NCI-H1048 (cell line): ENCODE results near the gene ACOXL.

Experiments
- DNase-seq: peaks from one replicate; lab custom pipeline; 2025; lab: John Stamatoyannopoulos, UW

ACOXL gene

GRCh38 chr2:111011218-111011617 lies 278.8 kb downstream of the ACOXL start:
- DNase-seq = no peak

DNA sequence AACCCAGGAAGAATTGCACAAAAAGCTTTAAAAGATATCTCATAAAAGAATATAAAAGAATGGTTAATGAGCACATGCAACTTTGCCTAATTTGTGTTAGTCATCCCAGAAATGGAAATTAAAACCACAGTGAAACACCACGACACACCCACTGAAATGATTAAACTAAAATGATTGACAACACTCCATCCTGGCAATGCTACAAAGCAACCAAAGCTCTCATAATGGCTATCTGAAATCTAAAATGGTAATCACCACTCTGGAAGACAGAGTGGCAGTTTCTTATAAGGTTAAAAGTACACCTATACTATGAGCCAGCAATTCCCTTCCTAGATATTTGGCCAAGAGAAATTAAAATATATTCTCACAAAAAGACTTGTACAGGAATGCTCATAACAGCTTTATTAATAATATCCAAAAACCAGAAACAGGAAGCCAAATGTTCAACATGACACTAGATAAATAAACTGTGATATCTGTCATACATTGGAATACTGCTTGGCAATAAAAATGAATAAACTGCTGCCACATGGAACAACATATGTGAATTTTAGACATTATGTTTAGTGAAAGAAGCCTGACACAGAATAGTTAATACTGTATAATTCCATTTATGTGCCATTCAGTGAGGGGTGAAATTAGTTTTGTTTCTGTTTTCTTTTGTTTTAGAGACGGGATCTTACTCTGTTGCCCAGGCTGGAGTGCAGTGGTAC lies 283.1 kb downstream of the ACOXL start:
- DNase-seq = no peak

GRCh38 chr2:111017034-111017622 lies 284.8 kb downstream of the ACOXL start:
- no peak for DNase-seq

DNA sequence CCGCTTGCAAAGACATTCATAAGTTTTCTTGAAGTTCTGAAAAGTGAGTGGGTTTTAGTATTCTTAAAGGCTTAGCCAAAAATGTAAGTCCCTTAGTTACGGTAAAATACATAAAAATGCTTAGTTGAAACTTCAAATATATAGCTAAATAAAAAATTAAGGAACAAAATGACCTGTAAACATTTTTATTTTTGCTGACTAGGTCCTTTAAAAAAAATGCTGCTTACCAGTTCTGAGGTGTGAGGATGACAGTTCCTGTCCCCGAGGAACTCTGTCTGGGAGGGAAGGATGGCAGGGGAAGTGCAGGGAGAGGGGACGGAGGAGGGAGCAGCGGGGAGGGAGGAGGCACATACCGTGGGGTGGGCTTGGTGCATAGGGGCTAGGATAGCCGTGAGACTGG lies 285.5 kb downstream of the ACOXL start:
- DNase-seq = no peak

DNA sequence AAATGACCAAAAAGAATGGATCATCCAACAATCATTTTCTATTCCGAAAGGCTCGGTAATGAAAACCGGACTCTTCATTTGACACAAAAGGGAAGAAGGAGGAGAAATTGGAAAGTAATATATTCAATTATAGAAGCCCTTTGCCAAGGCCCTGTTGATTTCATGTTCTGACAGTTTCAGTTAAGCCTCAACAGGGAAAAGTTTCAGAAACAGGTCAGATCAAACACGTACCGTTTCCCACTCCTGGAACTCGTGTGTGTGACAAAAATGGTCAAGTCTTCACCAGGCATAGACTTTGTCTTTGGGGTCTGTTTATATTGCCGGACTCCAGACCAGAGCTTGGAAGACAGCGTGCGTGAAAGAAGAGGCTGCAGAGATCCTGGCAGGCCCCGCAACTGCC lies 287.0 kb downstream of the ACOXL start:
- DNase-seq = no peak

DNA sequence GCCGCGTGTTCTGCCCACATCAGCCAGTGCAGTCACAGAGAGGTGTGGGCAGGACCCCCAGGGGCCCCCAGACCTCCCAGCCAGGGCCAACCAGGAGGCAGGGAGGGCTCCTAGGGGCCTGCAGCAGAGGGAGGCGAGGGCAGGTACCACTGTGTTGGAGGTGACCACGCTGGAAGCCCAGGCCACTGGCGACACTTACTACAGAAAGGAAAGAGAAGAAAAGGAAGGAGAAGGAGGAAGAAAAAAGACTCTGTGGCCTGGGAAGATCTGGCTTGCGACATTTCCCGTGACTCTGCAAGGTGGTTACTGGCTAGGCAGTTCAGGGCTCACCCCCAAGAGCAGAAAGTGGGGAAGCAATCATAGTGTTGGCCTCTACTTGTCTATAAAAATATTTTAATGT lies 290.3 kb downstream of the ACOXL start:
- no peak for DNase-seq

DNA sequence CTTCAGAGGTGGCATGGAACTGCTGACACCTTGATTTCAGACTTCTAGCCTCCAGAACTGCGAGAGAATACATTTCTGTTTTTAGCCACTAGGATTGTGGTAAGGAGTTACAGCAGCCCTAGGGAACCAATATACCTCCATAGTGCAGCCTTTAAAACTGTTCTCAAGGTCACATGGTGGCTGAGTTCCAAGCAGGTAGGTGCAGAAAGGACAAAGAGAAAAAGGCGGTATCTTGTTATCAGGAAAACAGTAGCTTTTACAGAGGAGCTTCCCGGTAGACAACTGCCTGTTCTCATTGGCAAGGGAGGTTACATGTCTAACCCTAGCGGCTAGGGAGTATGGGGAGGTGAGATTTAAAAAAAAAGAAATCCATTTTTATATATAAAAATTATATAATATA lies 292.1 kb downstream of the ACOXL start:
- DNase-seq = no peak

- DNase-seq = no peak
Measured at GRCh38 chr2:111025288-111025687, 292.9 kb downstream of the ACOXL start.

GRCh38 chr2:111028720-111029119 lies 296.3 kb downstream of the ACOXL start:
- DNase-seq = no peak

DNA sequence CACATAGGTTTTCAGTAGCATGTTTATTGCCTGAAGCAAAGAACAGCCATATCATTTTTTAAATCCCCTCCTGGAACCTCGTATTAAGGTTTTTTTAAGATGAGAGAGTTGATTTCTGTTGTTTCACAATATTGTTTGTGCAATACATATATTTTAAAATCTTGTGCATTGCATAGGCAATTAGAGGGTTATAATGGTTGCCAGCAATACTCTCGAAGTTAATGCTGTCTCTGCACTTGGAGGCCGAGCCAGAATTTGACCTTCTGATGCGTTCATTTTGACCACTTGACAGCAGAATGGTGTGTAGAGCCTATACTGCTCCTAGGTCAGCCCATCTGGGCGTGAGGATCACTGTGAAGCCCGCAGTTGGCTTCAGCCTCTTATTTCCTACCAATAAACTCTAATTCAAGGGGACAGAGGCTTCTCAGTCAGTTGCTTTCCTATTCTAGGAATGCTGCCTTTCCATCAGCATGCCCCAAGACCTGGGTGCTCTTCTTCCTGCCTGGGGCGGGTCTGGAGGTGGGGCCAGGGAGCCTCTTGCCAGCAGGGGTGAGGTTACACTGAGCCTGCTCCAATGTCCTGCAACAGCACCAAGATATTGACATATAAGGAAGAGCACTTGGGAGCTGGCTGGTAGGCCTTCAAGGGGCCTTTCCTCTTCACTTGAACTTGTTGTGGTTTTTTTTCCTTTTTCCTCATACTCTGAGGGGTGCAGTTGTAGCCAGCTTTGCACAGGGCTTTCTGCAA lies 297.0 kb downstream of the ACOXL start:
- no peak for DNase-seq

DNA sequence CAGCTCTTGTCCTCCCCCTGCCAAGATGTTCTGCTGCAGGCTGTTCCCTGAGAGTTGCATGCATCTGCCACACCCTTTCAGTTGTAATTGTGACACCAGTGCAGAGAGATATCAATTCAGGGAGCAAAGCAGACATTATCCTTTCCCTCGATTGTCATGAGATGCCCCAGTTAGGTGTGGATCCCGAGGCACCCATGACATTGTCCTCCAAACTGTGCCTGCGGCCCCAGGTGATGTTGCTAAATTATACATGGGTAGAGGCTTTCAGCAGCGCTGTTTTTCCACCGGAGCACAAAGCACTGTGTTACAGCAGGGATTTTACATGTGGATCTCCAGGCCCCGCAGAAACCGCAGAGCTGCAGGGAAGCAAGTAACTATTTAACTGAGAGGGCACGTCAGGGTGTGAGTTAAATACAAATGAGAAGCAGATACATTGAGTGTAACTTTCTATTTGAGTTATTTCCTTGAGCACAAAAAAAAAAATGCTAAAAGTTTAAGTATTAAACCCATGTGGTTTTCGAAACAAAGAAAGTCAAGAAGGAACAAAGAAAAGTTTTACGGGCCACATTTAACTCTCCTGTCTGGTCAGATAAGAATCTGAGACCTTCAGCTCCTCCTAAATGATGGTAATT lies 298.0 kb downstream of the ACOXL start:
- DNase-seq = no peak

- DNase-seq = no peak
Measured at GRCh38 chr2:111030945-111031344, 298.6 kb downstream of the ACOXL start.

- no peak for DNase-seq
Measured at GRCh38 chr2:111031546-111032478, 299.4 kb downstream of the ACOXL start.

DNA sequence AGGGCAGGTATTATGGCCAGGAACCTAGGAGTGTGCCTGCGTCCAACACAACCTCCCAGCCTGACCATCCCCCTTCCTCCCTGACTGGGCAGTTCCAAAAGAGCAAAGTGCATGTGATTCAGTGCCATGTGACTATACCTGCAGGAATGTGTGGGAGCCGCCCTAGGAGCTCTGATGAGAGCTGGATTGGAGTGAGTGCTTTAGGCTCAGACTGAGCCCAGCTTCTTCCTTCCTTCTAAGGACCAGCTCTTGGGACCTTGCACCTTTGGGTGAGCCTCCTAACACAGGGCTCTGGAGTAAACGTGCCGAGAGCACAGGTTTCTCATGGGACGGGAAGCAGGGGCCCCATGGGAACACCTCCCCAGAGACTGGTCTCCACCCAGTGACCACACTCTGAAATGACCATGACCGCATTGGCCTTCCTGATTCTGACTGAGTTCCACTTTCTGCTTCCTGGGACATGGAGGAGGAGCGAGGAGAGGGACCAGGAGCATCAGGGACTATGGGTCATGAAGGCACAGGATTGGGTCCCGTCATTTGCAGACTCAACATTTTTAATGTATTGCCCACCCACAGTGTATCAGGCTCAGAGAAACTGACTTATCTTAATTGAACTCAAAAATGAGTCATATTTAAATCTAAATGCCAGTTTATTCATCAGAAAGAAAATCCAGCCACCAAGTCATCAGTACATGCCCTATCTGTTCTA lies 300.5 kb downstream of the ACOXL start:
- no peak for DNase-seq

DNA sequence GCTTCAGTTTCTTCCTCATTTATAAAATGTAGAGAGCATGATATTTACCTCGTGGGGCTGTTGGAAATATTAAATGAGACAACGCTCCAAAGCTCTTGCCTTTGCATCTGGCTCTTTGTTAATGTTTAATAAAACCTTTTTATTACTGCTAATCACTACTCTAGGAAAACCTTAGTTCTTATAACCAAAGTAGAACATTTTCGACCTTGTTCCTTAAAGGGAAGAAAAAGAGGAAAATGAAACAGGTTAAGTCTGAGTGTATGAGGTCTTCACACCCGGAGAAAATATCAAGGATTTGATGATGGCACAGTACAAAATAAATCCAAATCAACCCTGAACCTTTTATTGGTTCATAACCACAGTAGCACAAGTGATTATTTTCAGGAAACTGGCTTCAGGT lies 301.8 kb downstream of the ACOXL start:
- DNase-seq = no peak

DNA sequence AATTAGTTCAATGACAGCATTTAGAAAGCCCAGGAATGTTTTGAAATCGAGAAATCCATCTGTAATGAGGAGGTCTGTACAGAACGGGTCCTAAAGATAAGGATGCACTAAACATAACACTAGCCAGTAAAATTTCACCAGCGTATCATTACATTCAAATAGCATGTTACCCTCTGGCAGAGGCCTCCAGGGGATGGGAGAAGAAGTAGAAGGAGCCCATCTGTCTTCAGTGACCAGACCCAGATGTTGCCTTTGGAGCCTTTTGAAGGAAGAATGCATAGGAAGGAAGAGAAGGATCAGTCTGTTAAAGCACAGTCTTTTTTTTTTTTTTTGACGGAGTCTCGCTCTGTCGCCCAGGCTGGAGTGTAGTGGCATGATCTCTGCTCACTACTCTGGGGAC lies 302.2 kb downstream of the ACOXL start:
- no peak for DNase-seq

DNA sequence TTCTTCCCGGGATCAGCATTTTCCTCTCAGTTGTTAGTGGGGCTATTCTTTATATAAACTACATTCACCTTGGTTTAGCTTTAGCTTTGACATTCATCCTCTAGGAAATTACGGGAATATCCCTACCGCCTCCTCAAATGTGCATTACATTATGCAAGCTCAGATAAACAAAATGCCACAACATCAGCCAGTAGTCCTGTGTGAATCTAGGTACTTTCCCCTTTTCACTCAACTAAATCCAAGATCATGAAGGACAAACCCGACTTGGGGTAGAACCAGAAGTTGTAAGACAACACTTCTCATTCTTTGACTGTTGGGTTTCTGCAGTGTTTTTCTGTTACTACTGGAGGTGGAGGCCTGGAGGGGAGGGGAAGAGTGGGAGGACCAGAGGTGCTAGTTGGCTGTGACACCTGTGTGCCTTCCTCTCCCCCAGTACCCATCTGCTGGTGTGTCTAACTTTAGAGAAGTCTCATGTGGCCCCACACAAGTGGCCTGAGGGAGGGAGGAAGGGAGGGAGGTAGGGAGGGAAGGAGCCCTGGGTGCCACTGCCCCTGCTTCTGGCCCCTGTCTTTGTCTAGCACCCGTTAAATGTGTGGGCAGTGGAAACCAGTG lies 303.6 kb downstream of the ACOXL start:
- DNase-seq = no peak

DNA sequence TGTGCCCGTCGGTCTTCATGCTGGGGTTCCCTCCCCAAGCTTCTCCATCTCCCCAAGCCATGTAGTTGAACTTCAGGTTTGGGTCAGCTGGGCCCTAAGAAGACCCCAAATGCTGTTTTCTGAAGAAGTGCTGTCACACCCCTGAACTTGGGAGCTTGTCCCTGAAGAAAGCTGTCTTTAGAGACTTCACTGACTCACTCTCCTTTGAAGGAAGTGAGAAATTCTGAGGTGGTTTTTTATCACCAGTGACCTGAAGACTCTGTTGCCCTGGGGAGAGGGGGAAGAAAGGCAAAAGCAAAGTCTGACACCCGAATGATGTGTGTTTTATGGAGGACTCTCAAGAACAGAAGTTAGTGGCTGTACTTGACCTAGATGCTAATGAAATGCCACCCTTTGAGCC lies 304.8 kb downstream of the ACOXL start:
- DNase-seq = no peak

- no peak for DNase-seq
Measured at GRCh38 chr2:111039628-111040383, 307.4 kb downstream of the ACOXL start.
